ENCODE measurements around the gene C1QTNF1. TPM values are rescaled to one million over a fixed set of nuclear protein-coding genes. Genes with fewer than 3 reads are reported as not detected.

Gene C1QTNF1
- total RNA-seq, 2 experiments from 2014 or later = 0.13 to 0.14 TPM

GRCh38 chr17:79026376-79027273 is 2.7 kb downstream of the C1QTNF1 start:
- ATAC-seq = no peak
- H3K4me1 Mint-ChIP-seq (ENCODE audit: low read depth) = peaks cover 6% of the 10 kb centered on the region
- ChIA-PET POLR2A (no interaction called here), CTCF (interaction anchor here (1.2 to 2.9 kb wide), 2 partner anchors 16 to 19 kb away, joined by 4 to 12 read pairs; no protein-coding TSS in a partner anchor)
- no peaks in the 10 kb centered on the region for H3K36me3 Mint-ChIP-seq (ENCODE audit: low read depth)
- DNase-seq = no peak
- no peak for TF ChIP-seq CTCF (IDR thresholded peaks at IDR 0.05)
- H3K27me3 Mint-ChIP-seq = peaks cover 12% of the 10 kb centered on the region
- no peaks in the 10 kb centered on the region for H3K9me3 Mint-ChIP-seq
- H3K27ac Mint-ChIP-seq = no peak overlapping the region
- intact Hi-C loops (cut with micrococcal nuclease) = no loop called here
- H3K4me3 Mint-ChIP-seq = no peak overlapping the region

- peaks cover 17% of the 10 kb centered on the region for H3K27me3 Mint-ChIP-seq
- H3K27ac Mint-ChIP-seq = no peak overlapping the region
- TF ChIP-seq CTCF (IDR thresholded peaks at IDR 0.05) = no peak
- H3K4me3 Mint-ChIP-seq = no peak overlapping the region
- intact Hi-C loops (cut with micrococcal nuclease) = no loop called here
- ATAC-seq = no peak
- POLR2A ChIA-PET = no interaction called here
- H3K4me1 Mint-ChIP-seq (ENCODE audit: low read depth) = peaks cover 6% of the 10 kb centered on the region
- CTCF ChIA-PET = interaction anchor here (2.9 kb wide), 1 partner anchor 18 kb away, joined by 12 read pairs; no protein-coding TSS in a partner anchor
- H3K36me3 Mint-ChIP-seq (ENCODE audit: low read depth) = no peaks in the 10 kb centered on the region
- DNase-seq = no peak
- H3K9me3 Mint-ChIP-seq = no peaks in the 10 kb centered on the region
Measured at GRCh38 chr17:79027274-79027924, 3.4 kb downstream of the C1QTNF1 start.

- CTCF ChIA-PET = interaction anchor here (3.0 kb wide), 1 partner anchor 18 kb away, joined by 9 read pairs; no protein-coding TSS in a partner anchor
- H3K4me3 Mint-ChIP-seq = no peak overlapping the region
Measured at GRCh38 chr17:79027925-79028491, 4.0 kb downstream of the C1QTNF1 start.

GRCh38 chr17:79028496-79029326 is 4.7 kb downstream of the C1QTNF1 start:
- no peak for DNase-seq
- no peak for TF ChIP-seq CTCF (IDR thresholded peaks at IDR 0.05)
- intact Hi-C loops (cut with micrococcal nuclease) = no loop called here
- peaks cover 19% of the 10 kb centered on the region for H3K27me3 Mint-ChIP-seq
- H3K27ac Mint-ChIP-seq = no peak overlapping the region
- ATAC-seq = no peak
- ChIA-PET CTCF (interaction anchor here (1.1 to 3.0 kb wide), 2 partner anchors 14 to 17 kb away, joined by 4 to 9 read pairs; no protein-coding TSS in a partner anchor), POLR2A (no interaction called here)
- H3K4me3 Mint-ChIP-seq = no peak overlapping the region
- H3K9me3 Mint-ChIP-seq = no peaks in the 10 kb centered on the region
- H3K4me1 Mint-ChIP-seq (ENCODE audit: low read depth) = peaks cover 6% of the 10 kb centered on the region
- no peaks in the 10 kb centered on the region for H3K36me3 Mint-ChIP-seq (ENCODE audit: low read depth)

More at GRCh38 chr17:79027925-79028491, 4.0 kb downstream of the C1QTNF1 start:
- no peak for ATAC-seq
- TF ChIP-seq CTCF (IDR thresholded peaks at IDR 0.05) = no peak
- no peak for DNase-seq
- intact Hi-C loops (cut with micrococcal nuclease) = no loop called here
- Mint-ChIP-seq H3K36me3 (ENCODE audit: low read depth) (no peaks in the 10 kb centered on the region), H3K27me3 (peaks cover 19% of the 10 kb centered on the region), H3K27ac (no peak overlapping the region), H3K4me1 (ENCODE audit: low read depth) (peaks cover 6% of the 10 kb centered on the region), H3K9me3 (no peaks in the 10 kb centered on the region)
- POLR2A ChIA-PET = no interaction called here

Measured in activated CD8-positive, alpha-beta T cell treated with anti-CD3 and anti-CD28 coated beads for 36 hours (primary cell).